ENCODE results near the gene IGSF10. TPM values are rescaled to one million over a fixed set of nuclear protein-coding genes. Genes with fewer than 3 reads are reported as not detected.

Gene IGSF10
- total and polyA plus RNA-seq, 2 of the 8 experiments (the other 6 are each of a cell fraction or from before 2014, with no cell fraction given), result 0.59 to 0.95 TPM

DNA sequence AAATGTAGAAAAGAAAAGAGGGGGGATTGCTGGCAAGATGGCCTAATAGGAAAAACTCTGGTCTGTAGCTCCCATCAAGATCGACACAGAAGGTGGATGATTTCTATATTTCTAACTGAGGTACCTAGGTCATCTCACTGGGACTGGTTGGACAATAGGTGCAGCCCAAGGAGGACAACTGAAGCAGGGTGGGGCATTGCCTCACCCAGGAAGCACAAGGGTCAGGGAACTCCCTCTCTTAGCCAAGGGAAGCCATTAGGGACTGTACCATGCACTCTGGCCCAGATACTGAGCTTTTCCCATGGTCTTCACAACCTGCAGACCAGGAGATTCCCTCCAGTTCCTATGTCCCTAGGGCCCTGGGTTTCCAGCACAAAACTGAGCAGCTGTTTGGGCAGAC lies 22.6 kb upstream of the IGSF10 start:
- H3K4me3 ChIP-seq (ENCODE audit: extremely low read depth in 1 of 4, insufficient read depth in 2 of 4, low read depth in 3 of 4, low read length in 4 of 4), result no peak overlapping the region
- H3K36me3 ChIP-seq (ENCODE audit: control insufficient read depth in 2 of 4, insufficient read depth in 4 of 4, low read length in 3 of 4), result no peaks in the 10 kb centered on the region
- H3K18ac ChIP-seq (ENCODE audit: extremely low read depth, low read length), result no peak overlapping the region
- H3K4ac ChIP-seq (replicated peaks; ENCODE audit: insufficient read length, low read depth, low read length), result no peak overlapping the region
- no peaks in the 10 kb centered on the region for H3K79me1 ChIP-seq (ENCODE audit: low read depth, low read length)
- H3K9me3 ChIP-seq (ENCODE audit: insufficient read depth in 2 of 2, low read depth in 1 of 2, low read length in 1 of 2), result no peaks in the 10 kb centered on the region
- no peak overlapping the region for H3K23ac ChIP-seq (ENCODE audit: insufficient read length)
- peaks cover 0 to 2% (median under 1%) of the 10 kb centered on the region in 4 experiments; a peak in 2 of 7 replicates for H3K4me1 ChIP-seq (replicated peaks in 1 of 4; ENCODE audit: control insufficient read depth in 3 of 4, insufficient read depth in 4 of 4, low read length in 3 of 4)
- H3K56ac ChIP-seq (replicated peaks; ENCODE audit: insufficient read length, low read depth, low read length), result no peak overlapping the region
- no peak overlapping the region for H2BK15ac ChIP-seq (ENCODE audit: low read length)
- no peak overlapping the region for H2BK120ac ChIP-seq (replicated peaks; ENCODE audit: low read depth, low read length)
- peak overlapping the region; percentile 76 for H2AFZ ChIP-seq (ENCODE audit: low read length)
- CTCF ChIA-PET (ENCODE audit: partially characterized antibody), result interaction anchor here (0.8 to 6.7 kb wide), 3 partner anchors 9 to 45 kb away, joined by 3 to 45 read pairs (median 5); no protein-coding TSS in a partner anchor
- H2BK5ac ChIP-seq (ENCODE audit: low read depth, low read length), result no peak overlapping the region
- POLR2A ChIA-PET (ENCODE audit: partially characterized antibody), result interaction anchor here (0.7 kb wide), 1 partner anchor 266 kb away, joined by 3 read pairs; no protein-coding TSS in a partner anchor
- no peak overlapping the region for H3K14ac ChIP-seq (ENCODE audit: insufficient read length)
- H3K27ac ChIP-seq (ENCODE audit: low read depth, low read length), result no peak overlapping the region
- no peaks in the 10 kb centered on the region for H3K23me2 ChIP-seq (ENCODE audit: low read depth, low read length)
- H3K4me2 ChIP-seq (ENCODE audit: insufficient read depth in 1 of 2, low read depth in 2 of 2, low read length in 2 of 2), result no peak overlapping the region
- 100% methylated on average over 1 of the region's 1 CpG; no CpG with 5 or more reads in 1 of the 2 experiments for WGBS, 2 experiments (ENCODE audit: extremely low coverage in 1 of 2, insufficient coverage in 1 of 2, insufficient read length in 1 of 2, insufficient replicate concordance in 2 of 2, low coverage in 1 of 2, low lambda C conversion rate in 2 of 2, missing lambda C conversion rate in 1 of 2)
- no peak overlapping the region for H4K91ac ChIP-seq (replicated peaks; ENCODE audit: insufficient read length, low read length)
- no peaks in the 10 kb centered on the region for H3K79me2 ChIP-seq (ENCODE audit: control insufficient read depth in 1 of 2, insufficient read depth in 2 of 2, low read length in 2 of 2)
- H2AK5ac ChIP-seq (ENCODE audit: low read depth, low read length), result no peak overlapping the region
- no peaks in the 10 kb centered on the region for H4K20me1 ChIP-seq (replicated peaks in 1 of 2; ENCODE audit: control insufficient read depth in 1 of 2, insufficient read depth in 2 of 2, low read length in 2 of 2)
- H3K27me3 ChIP-seq (replicated peaks in 1 of 4; ENCODE audit: control insufficient read depth in 3 of 4, extremely low read depth in 1 of 4, insufficient read depth in 3 of 4, low read length in 3 of 4), result no peaks in the 10 kb centered on the region
- H4K8ac ChIP-seq (ENCODE audit: extremely low read depth, insufficient read depth, low read length), result no peak overlapping the region
- DNase-seq (ENCODE audit: low read depth in 1 of 2, low spot score in 2 of 2) (no peak), FAIRE-seq (no peak)
- H4K5ac ChIP-seq (ENCODE audit: insufficient read length, low read depth, low read length), result no peak overlapping the region
- no peak overlapping the region for H2BK12ac ChIP-seq (ENCODE audit: low read depth, low read length)
- no peak overlapping the region for H3K9ac ChIP-seq (replicated peaks in 1 of 4; ENCODE audit: extremely low read depth in 1 of 4, low read depth in 3 of 4, low read length in 3 of 4)
- no peak overlapping the region for H2BK20ac ChIP-seq (ENCODE audit: low read length)
- TF ChIP-seq POU5F1 (IDR thresholded peaks at IDR 0.05; ENCODE audit: low read depth, low read length), result no peak
- TF ChIP-seq, protein P1, sequence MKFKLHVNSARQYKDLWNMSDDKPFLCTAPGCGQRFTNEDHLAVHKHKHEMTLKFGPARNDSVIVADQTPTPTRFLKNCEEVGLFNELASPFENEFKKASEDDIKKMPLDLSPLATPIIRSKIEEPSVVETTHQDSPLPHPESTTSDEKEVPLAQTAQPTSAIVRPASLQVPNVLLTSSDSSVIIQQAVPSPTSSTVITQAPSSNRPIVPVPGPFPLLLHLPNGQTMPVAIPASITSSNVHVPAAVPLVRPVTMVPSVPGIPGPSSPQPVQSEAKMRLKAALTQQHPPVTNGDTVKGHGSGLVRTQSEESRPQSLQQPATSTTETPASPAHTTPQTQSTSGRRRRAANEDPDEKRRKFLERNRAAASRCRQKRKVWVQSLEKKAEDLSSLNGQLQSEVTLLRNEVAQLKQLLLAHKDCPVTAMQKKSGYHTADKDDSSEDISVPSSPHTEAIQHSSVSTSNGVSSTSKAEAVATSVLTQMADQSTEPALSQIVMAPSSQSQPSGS (IDR thresholded peaks at IDR 0.05; ENCODE audit: low read length), result no peak
- TF ChIP-seq EZH2 (IDR thresholded peaks at IDR 0.05; ENCODE audit: low read depth, low read length, severe bottlenecking), result no peak
- TF ChIP-seq SRF (IDR thresholded peaks at IDR 0.05; ENCODE audit: low read depth, low read length), result no peak
- no peak for TF ChIP-seq ASH2L (IDR thresholded peaks at IDR 0.05; ENCODE audit: low read length)
- TF ChIP-seq BRCA1 (IDR thresholded peaks at IDR 0.05; ENCODE audit: low read depth, low read length), result no peak
- no peak for TF ChIP-seq ZNF274 (IDR thresholded peaks at IDR 0.05; ENCODE audit: borderline replicate concordance, extremely low read depth, low read length)
- no peak for TF ChIP-seq SAP30 (IDR thresholded peaks at IDR 0.05; ENCODE audit: insufficient read depth, insufficient replicate concordance, low read length)
- no peak for TF ChIP-seq YY1 (IDR thresholded peaks at IDR 0.05; ENCODE audit: low read depth, low read length)
- no peak for TF ChIP-seq RBBP5 (IDR thresholded peaks at IDR 0.05; ENCODE audit: borderline replicate concordance, low read depth, low read length)
- TF ChIP-seq TEAD4 (IDR thresholded peaks at IDR 0.05; ENCODE audit: low read depth, low read length), result no peak
- no peak for TF ChIP-seq CTBP2 (IDR thresholded peaks at IDR 0.05; ENCODE audit: borderline replicate concordance, insufficient read depth, insufficient read length, low read length)
